Tibial artery (tissue), 4 donors: ENCODE results near the gene JAKMIP1.
A peak's percentile ranks its signal among the peaks of the same experiment; 100 is the strongest.

ENCODE experiments used
- DNase-seq, 2 donors: peaks; one replicate each; pipeline ENCODE4 v3.0.0-alpha.2; 2019
- H3K27ac ChIP-seq, 2 donors: fragments of 200-600 bp; sonication (generic) in 1 of 2; 1 replicate in 1 of 2; 2 replicates in 1 of 2; pipeline ENCODE4 v1.5.1; 2018 to 2019; ENCODE audit warnings: mild to moderate bottlenecking in 1 of 2
- H3K27me3 ChIP-seq, 2 donors: fragments of 200-600 bp; sonication (generic) in 1 of 2; one replicate each; pipeline versions ENCODE4 v1.5.1 to v1.6.0; 2016 to 2019
- H3K36me3 ChIP-seq, 3 donors: fragments of 200-600 bp; sonication (generic) in 2 of 3; one replicate each; pipeline ENCODE4 v1.5.1; 2016 to 2019; ENCODE audit warnings: mild to moderate bottlenecking in 2 of 3
- H3K4me1 ChIP-seq, 4 donors: fragments of 200-600 bp; sonication (generic) in 2 of 4; 1 replicate in 3 of 4; 2 replicates in 1 of 4; pipeline ENCODE4 v1.5.1; 2016 to 2019
- H3K4me3 ChIP-seq, 2 donors: fragments of 200-600 bp; sonication (generic) in 1 of 2; 1 replicate in 1 of 2; 2 replicates in 1 of 2; pipeline ENCODE4 v1.5.1; 2018 to 2019; ENCODE audit warnings: mild to moderate bottlenecking in 2 of 2
- H3K9me3 ChIP-seq, 3 donors: fragments of 200-600 bp; sonication (generic) in 1 of 3; one replicate each; pipeline ENCODE4 v1.5.1; 2016 to 2019
- CTCF ChIP-seq, 2 experiments: fragments of 200-600 bp in 1 of 2; fragments of 450-650 bp in 1 of 2; IDR thresholded peaks; one replicate each; pipeline ENCODE4 v1.5.1; 2017 to 2019; ENCODE audit warnings: antibody characterized with exemption in 2 of 2, mild to moderate bottlenecking in 1 of 2, moderate library complexity in 1 of 2
- intact Hi-C: fragments of 100-400 bp; cut with DNase I; formaldehyde crosslinking; loops from one replicate; pipeline ENCODE4 v1.15.0; 2023; ENCODE audit warnings: low total_unique reads

Gene JAKMIP1

GRCh38 chr4:6093671-6094070, 106.7 kb downstream of the JAKMIP1 start:
- Histone ChIP-seq H3K27ac (no peak overlapping the region), H3K9me3 (no peaks in the 10 kb centered on the region), H3K4me1 (no peaks in the 10 kb centered on the region), H3K4me3 (no peak overlapping the region), H3K36me3 (no peaks in the 10 kb centered on the region), H3K27me3 (peaks cover 0 to 9% of the 10 kb centered on the region in 2 donors)
- intact Hi-C loops, result no loop called here
- no peak for TF ChIP-seq CTCF (IDR thresholded peaks at IDR 0.05)
- DNase-seq, result peak in 1 of 2 donors; percentile 56

DNA sequence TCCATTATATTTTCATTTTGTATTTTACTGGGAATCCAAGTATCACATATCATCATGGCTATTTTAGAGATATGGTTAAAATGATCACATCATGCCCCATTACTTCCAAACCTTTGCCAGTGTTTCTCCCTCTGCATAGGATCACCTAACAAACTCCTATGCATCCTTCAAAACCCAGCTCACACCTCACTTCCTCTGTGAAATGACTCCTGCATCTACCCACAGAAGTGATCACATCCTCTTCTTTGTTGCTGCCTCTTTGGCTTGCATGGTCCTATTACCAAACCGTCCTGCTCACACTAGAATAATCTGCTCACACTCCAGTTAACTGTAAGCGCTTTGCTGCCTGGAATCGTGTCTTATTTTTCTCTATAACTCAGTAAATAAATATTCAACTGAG, 107.4 kb downstream of the JAKMIP1 start:
- Histone ChIP-seq H3K27me3 (peaks cover 0 to 10% of the 10 kb centered on the region in 2 donors), H3K27ac (no peak overlapping the region), H3K36me3 (no peaks in the 10 kb centered on the region), H3K9me3 (no peaks in the 10 kb centered on the region), H3K4me1 (no peaks in the 10 kb centered on the region), H3K4me3 (no peak overlapping the region)
- TF ChIP-seq CTCF (IDR thresholded peaks at IDR 0.05), result no peak
- DNase-seq, result no peak
- intact Hi-C loops, result no loop called here

DNA sequence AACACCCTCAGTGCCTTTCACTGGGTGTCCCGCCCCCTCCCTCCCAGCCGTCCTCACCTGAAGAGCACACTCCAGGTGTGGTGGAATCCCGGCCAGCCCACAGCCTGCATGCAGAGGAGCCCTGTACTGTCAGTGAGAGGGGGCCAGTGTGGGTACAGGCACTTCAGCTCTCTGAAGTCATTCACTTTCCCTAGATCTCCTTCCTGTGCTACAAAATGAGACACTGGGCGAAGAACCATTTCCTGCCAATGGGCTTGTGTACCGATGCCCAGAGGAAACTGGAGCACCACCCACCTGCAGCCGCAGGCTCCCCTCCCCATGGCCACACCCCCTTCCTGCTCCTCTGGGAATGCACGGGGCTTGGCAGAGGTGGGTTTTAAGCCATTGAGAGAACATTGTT, 108.2 kb downstream of the JAKMIP1 start:
- peak in 1 of 2 donors; percentile 15 for DNase-seq
- H3K27me3 ChIP-seq, result peaks cover 0 to 13% of the 10 kb centered on the region in 2 donors
- no peaks in the 10 kb centered on the region for H3K36me3 ChIP-seq
- H3K4me3 ChIP-seq, result no peak overlapping the region
- TF ChIP-seq CTCF (IDR thresholded peaks at IDR 0.05), result no peak
- H3K4me1 ChIP-seq, result no peaks in the 10 kb centered on the region
- intact Hi-C loops, result no loop called here
- no peak overlapping the region for H3K27ac ChIP-seq
- H3K9me3 ChIP-seq, result no peaks in the 10 kb centered on the region

DNA sequence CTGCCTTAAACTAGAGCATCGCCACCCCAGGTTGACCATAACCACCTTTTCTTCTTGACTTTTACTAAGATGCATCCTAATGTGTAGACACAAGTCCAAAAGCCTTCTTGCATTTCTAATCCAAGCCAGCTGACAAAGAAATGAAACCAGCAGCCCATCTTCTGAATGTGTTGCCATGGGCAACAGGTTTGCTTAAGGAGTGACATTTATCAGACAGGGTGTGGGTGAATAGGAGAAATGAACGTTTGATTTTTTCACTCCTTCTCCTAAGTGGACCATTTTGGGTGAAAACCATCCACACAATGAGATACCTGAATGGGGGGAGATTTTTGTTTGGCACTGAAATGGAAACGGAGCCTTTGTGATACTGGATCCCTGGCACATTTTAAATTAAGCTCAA, 109.4 kb downstream of the JAKMIP1 start:
- no peaks in the 10 kb centered on the region for H3K36me3 ChIP-seq
- no peak overlapping the region for H3K27ac ChIP-seq
- no peaks in the 10 kb centered on the region for H3K9me3 ChIP-seq
- no peak for TF ChIP-seq CTCF (IDR thresholded peaks at IDR 0.05)
- no peaks in the 10 kb centered on the region for H3K4me1 ChIP-seq
- intact Hi-C loops, result no loop called here
- peaks cover 0 to 13% of the 10 kb centered on the region in 2 donors for H3K27me3 ChIP-seq
- H3K4me3 ChIP-seq, result no peak overlapping the region
- no peak for DNase-seq

DNA sequence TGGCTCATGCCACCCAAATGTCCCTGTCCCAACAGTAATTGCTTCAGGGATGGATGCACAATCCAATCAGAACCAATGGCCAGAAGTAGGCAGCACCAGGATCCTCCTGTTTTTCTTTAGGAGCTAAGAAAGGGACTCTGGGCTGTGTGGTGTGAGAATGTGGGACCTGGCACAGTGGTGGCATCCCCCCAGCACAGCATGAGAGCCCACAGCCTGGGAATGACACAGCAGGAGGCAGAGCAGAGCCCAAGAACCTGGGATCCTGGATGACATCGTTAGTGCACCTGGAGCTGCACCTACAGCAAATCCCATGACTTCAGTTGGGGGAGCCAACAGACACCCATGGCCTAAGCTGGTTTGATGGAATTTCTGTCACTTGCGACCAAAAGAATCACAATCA, 111.4 kb downstream of the JAKMIP1 start:
- no peak for TF ChIP-seq CTCF (IDR thresholded peaks at IDR 0.05)
- Histone ChIP-seq H3K4me3 (no peak overlapping the region), H3K4me1 (no peaks in the 10 kb centered on the region), H3K27me3 (peaks cover 0 to 13% of the 10 kb centered on the region in 2 donors), H3K9me3 (no peaks in the 10 kb centered on the region), H3K36me3 (no peaks in the 10 kb centered on the region), H3K27ac (no peak overlapping the region)
- peak in 1 of 2 donors; percentile 7 for DNase-seq
- intact Hi-C loops, result no loop called here
